GM21786 (cell line): ENCODE results near the gene EXOC4.
A peak's percentile ranks its signal among the peaks of the same experiment; 100 is the strongest.

ENCODE experiments used
- ATAC-seq: cut with Tn5 transposase; IDR thresholded peaks from one replicate; pipeline ENCODE4 v1.9.1; 2021; ENCODE audit not compliant: unreplicated experiment

The EXOC4 gene

DNA sequence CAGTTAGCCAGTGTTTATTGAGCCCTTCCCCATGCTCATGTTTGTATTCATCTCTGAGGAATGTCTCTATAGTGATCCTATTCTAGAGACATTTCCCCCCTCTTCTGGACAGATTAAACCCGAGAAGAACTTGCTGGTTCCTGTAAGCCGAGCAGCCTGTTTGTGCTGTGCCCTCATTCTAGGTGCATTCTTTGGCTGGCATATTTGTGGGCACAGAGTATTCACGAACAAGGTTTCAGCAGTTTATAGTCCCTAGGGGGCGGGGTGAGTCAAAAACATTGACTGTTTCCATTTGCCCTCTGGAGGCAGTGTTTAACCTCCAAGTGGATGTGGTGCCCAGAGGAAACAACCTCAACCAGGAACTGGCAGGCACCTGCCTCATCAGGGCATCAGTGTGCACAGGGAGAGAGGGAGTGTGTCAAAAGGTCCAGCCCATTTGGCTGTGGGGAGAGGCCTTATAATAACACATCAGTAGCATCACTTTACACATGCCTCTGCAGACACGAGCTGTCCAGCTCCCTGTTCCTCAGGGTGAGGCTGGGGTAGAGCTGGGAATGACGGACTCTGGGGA, 600.9 kb downstream of the EXOC4 start:
- ATAC-seq, result peak; percentile 93

GRCh38 chr7:133854739-133855138, 601.9 kb downstream of the EXOC4 start:
- no peak for ATAC-seq

- ATAC-seq, result no peak
These were observed 604.7 kb downstream of the EXOC4 start for GRCh38 chr7:133857376-133858119.

- ATAC-seq, result no peak
These were observed 605.4 kb downstream of the EXOC4 start for GRCh38 chr7:133858311-133858710.

- no peak for ATAC-seq
These were observed 606.4 kb downstream of the EXOC4 start for GRCh38 chr7:133859231-133859630.

DNA sequence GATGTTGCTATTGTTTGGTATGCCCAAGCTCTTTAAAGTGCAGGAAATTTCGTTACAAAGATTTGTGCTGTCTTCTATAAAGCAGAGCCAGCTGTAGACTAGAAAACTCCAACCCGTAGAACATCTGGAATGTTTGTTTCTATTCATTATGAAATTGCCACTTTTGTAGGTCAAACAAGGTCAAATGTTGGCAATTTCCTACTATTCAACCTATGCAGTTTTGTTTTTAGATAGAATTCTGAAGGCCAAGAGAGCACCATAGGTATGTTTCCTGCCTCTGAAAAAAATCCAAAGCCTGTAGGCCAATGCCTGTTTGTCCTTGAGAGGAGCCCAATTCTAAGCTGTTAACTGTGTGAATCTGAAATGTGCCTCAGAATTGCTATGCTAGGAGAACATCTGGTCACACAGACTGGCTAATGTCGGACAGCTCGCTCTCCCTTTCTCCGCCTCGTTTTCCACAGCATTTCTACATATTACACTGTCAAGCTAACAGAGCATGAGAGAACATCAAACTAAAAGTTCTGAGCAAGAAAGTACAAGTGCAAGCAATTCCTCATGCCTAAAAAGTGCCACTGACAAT, 607.1 kb downstream of the EXOC4 start:
- no peak for ATAC-seq

GRCh38 chr7:133860628-133861335, 607.9 kb downstream of the EXOC4 start:
- ATAC-seq, result no peak

DNA sequence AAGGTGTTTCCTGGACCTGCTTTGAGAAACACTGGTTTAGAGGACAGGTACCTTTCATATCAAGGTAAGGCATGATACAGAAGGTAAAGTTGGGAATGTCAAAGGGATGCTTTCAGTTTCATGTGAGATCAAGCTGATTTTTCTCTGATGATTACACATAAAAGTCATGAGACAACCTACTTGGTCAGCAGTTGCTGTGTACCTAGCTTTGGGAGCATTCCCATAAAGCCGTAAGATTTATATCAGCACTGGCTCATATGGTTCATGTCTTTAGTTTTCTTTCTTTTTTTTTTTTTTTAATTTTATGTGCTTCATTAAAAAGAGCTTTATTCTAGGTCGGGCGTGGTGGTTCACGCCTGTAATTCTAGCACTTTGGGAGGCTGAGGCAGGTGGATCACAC, 609.0 kb downstream of the EXOC4 start:
- no peak for ATAC-seq

DNA sequence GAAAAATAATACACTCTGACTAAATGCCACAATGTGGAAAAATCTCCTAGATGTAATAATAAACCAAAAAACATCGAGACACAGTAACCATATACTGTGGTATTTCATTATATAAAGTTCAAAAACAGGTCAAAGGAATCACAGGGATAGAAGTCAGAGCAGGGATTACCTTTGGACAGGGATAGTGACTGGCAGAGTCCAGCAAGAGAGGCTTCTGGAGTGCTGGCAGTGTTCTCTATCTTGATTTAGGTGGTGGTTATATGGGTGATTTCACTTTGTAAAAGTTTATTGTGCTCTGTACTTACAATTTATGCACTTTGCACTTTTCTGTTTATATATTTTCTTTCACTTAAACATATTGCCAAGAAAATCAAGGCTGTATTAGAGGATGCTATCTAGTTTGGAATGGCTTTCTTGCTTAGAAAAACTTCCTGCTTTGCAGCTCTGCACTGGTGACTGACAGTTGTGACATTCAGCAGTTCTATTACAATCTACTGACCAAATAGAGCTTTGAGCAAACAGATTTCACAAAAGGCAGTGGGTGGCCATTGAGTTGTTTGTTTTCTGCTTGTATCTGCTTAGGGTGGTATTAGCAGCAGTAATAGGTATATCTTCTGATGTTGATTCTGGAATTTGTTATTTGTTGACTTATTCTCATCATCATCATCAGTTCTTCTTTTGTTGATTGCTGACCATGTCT, 610.6 kb downstream of the EXOC4 start:
- no peak for ATAC-seq

- ATAC-seq, result no peak
These were observed 616.7 kb downstream of the EXOC4 start for GRCh38 chr7:133869556-133869955.

GRCh38 chr7:133871757-133872156, 618.9 kb downstream of the EXOC4 start:
- no peak for ATAC-seq

GRCh38 chr7:133873187-133873586, 620.3 kb downstream of the EXOC4 start:
- ATAC-seq, result no peak

DNA sequence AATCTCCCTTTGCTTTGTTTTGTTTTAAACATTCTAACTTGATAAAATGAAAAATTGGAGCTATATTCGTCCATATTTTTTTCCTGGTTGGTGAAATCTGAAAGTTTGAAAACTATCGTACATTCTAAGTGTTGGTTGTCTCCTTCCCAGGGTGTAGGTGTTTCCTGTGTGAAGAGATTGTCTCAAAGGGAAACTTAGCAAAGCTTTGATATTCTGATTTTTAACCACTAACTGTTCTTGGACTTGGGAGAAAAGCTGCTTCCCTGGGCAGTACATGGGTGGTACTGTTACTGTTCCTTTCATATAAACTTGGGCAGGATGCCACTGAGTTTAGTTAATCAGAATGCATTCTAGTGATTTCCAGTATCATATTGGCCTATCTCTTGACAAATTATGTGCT, 620.8 kb downstream of the EXOC4 start:
- no peak for ATAC-seq

GRCh38 chr7:133883591-133883990, 630.7 kb downstream of the EXOC4 start:
- no peak for ATAC-seq

GRCh38 chr7:133885213-133885612, 632.3 kb downstream of the EXOC4 start:
- ATAC-seq, result no peak

DNA sequence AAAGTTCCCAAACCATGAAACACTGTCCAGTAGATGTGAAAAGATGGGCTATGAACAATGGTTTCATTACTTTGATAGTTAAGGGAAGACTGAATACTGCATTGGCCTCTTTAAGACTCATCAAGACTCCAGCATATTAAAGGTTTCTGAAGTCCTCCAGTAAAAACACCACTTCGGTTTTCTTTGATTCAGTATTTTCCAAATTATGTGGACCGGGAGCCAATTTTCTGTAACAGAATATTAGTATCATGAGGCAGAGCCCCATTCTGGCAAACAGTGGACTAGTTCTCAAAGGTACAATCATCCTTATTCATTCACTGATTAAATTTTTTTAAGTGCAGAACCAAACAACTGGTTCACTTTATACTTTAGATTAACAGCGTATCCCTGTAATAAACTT, 633.2 kb downstream of the EXOC4 start:
- ATAC-seq, result no peak

- no peak for ATAC-seq
These were observed 633.9 kb downstream of the EXOC4 start for GRCh38 chr7:133886797-133887196.

DNA sequence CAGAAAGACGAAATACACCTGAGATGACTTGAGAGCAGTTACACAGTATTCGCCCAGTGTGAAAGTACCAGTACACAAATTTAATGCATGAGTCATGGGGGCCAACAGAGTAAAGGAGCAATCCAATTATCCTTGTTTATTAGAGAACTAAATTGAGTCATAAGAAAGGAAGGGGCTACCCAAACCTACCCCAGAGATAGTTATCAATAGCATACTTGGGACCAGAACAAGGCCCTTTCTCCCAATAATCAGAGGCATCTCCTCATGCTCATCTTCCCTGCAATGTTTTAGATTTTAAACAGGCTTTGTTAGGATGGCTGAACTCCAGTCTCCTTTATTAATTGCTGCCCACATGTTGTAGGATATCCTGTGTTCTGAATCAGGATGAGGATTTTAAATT, 634.6 kb downstream of the EXOC4 start:
- no peak for ATAC-seq

- ATAC-seq, result no peak
These were observed 635.4 kb downstream of the EXOC4 start for GRCh38 chr7:133888061-133888930.

GRCh38 chr7:133904776-133905175, 651.9 kb downstream of the EXOC4 start:
- ATAC-seq, result no peak
